ENCODE results near the gene ANTXR2.

GRCh38 chr4:79886557-79886956, 186.5 kb downstream of the ANTXR2 start:
- TF ChIP-seq CTCF (IDR thresholded peaks at IDR 0.05) (no peak), POLR2A (IDR thresholded peaks at IDR 0.05) (no peak)

Measured in uterus (tissue), 2 donors.